Measurements from ENCODE around the gene PARP3.

- TF ChIP-seq GATA3 (IDR thresholded peaks at IDR 0.05; ENCODE audit: low read depth, low read length) (no peak), GATA2 (IDR thresholded peaks at IDR 0.05; ENCODE audit: low read depth, low read length) (no peak)
Observed at GRCh38 chr3:51947215-51947900, 5.2 kb downstream of the PARP3 start.

Data from SH-SY5Y (cell line).